ENCODE data around the gene TMEM271.

TMEM271 gene

DNA sequence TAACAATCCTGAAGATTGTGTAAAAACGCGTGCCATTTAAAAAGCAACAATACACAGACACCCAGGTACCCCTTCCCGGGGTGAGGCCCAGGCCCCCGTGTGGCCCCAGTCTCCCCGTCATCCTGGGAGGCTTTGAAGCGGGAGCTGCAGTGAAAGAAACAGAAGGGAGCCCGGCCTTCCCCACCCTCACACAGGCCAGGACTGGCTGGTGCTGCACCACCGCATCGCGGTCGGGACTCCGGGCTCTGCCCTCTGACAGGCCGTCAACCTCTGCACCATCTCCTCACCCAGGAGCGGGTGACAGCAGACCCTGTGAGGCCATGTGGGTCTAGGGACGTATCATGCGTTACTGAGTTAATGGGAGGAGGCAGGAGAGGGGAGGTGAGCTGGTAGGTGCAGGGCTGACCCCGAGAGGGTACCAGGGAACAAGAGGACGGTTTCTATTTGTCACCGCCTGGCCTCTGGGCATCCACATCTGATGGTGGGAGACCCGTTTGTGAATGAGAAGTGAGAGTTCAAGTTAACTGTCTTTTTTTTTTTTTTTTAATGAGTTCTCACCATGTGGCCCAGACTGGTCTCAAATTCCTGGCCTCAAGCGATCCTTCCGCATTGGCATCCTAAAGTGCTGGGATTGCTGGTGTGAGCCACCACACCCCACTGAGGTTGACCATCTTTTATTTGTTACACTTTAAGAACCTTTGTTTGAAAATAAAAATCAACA is 49.7 kb downstream of the TMEM271 start:
- H3K36me3 ChIP-seq (ENCODE audit: insufficient read depth, low read length), result peaks cover 40% of the 10 kb centered on the region
- no peak overlapping the region for H2AFZ ChIP-seq (ENCODE audit: low read length)
- H4K20me1 ChIP-seq (ENCODE audit: insufficient read depth, low read length), result no peaks in the 10 kb centered on the region
- H3K4me1 ChIP-seq (ENCODE audit: insufficient read depth, low read length, severe bottlenecking), result no peaks in the 10 kb centered on the region
- H3K4me3 ChIP-seq (ENCODE audit: low read depth, low read length, poor library complexity, severe bottlenecking), result no peak overlapping the region
- H3K79me2 ChIP-seq (ENCODE audit: insufficient read depth, low read length), result no peaks in the 10 kb centered on the region
- no peak overlapping the region for H3K9ac ChIP-seq (ENCODE audit: low read length)
- no peaks in the 10 kb centered on the region for H3K9me3 ChIP-seq (ENCODE audit: low read length)
- H3K27me3 ChIP-seq (ENCODE audit: insufficient read depth, low read length), result no peaks in the 10 kb centered on the region
- TF ChIP-seq, protein P1, sequence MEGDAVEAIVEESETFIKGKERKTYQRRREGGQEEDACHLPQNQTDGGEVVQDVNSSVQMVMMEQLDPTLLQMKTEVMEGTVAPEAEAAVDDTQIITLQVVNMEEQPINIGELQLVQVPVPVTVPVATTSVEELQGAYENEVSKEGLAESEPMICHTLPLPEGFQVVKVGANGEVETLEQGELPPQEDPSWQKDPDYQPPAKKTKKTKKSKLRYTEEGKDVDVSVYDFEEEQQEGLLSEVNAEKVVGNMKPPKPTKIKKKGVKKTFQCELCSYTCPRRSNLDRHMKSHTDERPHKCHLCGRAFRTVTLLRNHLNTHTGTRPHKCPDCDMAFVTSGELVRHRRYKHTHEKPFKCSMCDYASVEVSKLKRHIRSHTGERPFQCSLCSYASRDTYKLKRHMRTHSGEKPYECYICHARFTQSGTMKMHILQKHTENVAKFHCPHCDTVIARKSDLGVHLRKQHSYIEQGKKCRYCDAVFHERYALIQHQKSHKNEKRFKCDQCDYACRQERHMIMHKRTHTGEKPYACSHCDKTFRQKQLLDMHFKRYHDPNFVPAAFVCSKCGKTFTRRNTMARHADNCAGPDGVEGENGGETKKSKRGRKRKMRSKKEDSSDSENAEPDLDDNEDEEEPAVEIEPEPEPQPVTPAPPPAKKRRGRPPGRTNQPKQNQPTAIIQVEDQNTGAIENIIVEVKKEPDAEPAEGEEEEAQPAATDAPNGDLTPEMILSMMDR (IDR thresholded peaks at IDR 0.05; ENCODE audit: low read length), result no peak
- TF ChIP-seq EZH2 (IDR thresholded peaks at IDR 0.05; ENCODE audit: borderline replicate concordance, low read length), result no peak
- H3K9me2 ChIP-seq (ENCODE audit: low read depth, low read length), result no peaks in the 10 kb centered on the region
- no peak overlapping the region for H3K27ac ChIP-seq (ENCODE audit: low read depth, low read length, poor library complexity, severe bottlenecking)
- no peak overlapping the region for H3K4me2 ChIP-seq (ENCODE audit: low read length)
- no peaks in the 10 kb centered on the region for H3F3A ChIP-seq (ENCODE audit: insufficient read depth, low read length)

DNA sequence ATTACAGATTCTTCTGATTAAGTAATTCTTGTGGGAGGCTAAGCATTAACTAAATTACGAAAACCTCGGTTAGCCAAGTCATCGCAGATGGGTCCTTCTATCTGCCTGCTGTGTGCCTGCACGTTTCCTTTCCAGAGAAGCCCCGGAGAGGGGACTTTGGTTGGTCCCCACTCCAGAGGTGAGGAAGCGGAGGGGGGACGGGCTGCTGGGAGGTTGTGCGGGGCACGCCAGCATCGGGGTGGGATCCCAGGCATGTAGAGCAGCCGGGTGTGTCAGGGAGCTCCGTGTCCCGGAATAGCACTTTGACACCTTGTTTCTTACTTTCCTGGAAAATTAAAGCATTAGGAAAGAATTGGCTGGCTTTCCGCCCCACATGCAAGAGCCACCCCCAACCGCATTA is 50.4 kb downstream of the TMEM271 start:
- Histone ChIP-seq H3K36me3 (ENCODE audit: insufficient read depth, low read length) (peaks cover 36% of the 10 kb centered on the region), H3K27me3 (ENCODE audit: insufficient read depth, low read length) (no peaks in the 10 kb centered on the region), H3K9me2 (ENCODE audit: low read depth, low read length) (no peaks in the 10 kb centered on the region), H4K20me1 (ENCODE audit: insufficient read depth, low read length) (no peaks in the 10 kb centered on the region), H3K27ac (ENCODE audit: low read depth, low read length, poor library complexity, severe bottlenecking) (no peak overlapping the region), H3K9me3 (ENCODE audit: low read length) (no peaks in the 10 kb centered on the region), H3F3A (ENCODE audit: insufficient read depth, low read length) (no peaks in the 10 kb centered on the region), H2AFZ (ENCODE audit: low read length) (no peak overlapping the region), H3K4me2 (ENCODE audit: low read length) (no peak overlapping the region), H3K4me3 (ENCODE audit: low read depth, low read length, poor library complexity, severe bottlenecking) (no peak overlapping the region), H3K4me1 (ENCODE audit: insufficient read depth, low read length, severe bottlenecking) (no peaks in the 10 kb centered on the region), H3K9ac (ENCODE audit: low read length) (no peak overlapping the region), H3K79me2 (ENCODE audit: insufficient read depth, low read length) (no peaks in the 10 kb centered on the region)
- TF ChIP-seq EZH2 (IDR thresholded peaks at IDR 0.05; ENCODE audit: borderline replicate concordance, low read length), result no peak
- TF ChIP-seq, protein P1 (IDR thresholded peaks at IDR 0.05; ENCODE audit: low read length), result no peak

DNA sequence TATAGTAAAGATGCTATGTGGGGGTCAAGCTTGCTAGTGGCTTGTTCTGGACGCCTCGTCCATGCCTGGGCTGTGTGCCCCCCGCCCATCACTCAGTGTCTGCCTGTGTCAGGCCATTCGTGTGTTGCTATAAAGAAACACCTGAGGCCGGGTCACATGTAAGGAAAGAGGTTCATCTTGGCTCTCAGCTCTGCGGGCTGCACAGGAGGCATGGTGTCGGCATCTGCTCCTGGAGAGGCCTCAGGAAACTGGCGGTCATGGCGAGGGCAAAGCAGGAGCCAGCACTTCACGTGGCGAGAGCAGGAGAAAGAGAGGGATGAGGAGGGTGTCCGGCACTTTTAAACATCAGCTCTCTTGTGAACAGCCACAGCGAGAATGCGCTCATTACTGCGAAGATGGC is 51.9 kb downstream of the TMEM271 start:
- no peaks in the 10 kb centered on the region for H3K27me3 ChIP-seq (ENCODE audit: insufficient read depth, low read length)
- no peak overlapping the region for H3K9ac ChIP-seq (ENCODE audit: low read length)
- no peaks in the 10 kb centered on the region for H4K20me1 ChIP-seq (ENCODE audit: insufficient read depth, low read length)
- H3K27ac ChIP-seq (ENCODE audit: low read depth, low read length, poor library complexity, severe bottlenecking), result no peak overlapping the region
- no peaks in the 10 kb centered on the region for H3K9me2 ChIP-seq (ENCODE audit: low read depth, low read length)
- H3F3A ChIP-seq (ENCODE audit: insufficient read depth, low read length), result no peaks in the 10 kb centered on the region
- TF ChIP-seq, protein P1 (IDR thresholded peaks at IDR 0.05; ENCODE audit: low read length), result no peak
- TF ChIP-seq EZH2 (IDR thresholded peaks at IDR 0.05; ENCODE audit: borderline replicate concordance, low read length), result no peak
- H3K9me3 ChIP-seq (ENCODE audit: low read length), result no peaks in the 10 kb centered on the region
- no peak overlapping the region for H3K4me2 ChIP-seq (ENCODE audit: low read length)
- no peak overlapping the region for H3K4me3 ChIP-seq (ENCODE audit: low read depth, low read length, poor library complexity, severe bottlenecking)
- peaks cover 36% of the 10 kb centered on the region for H3K36me3 ChIP-seq (ENCODE audit: insufficient read depth, low read length)
- no peaks in the 10 kb centered on the region for H3K79me2 ChIP-seq (ENCODE audit: insufficient read depth, low read length)
- H3K4me1 ChIP-seq (ENCODE audit: insufficient read depth, low read length, severe bottlenecking), result no peaks in the 10 kb centered on the region
- no peak overlapping the region for H2AFZ ChIP-seq (ENCODE audit: low read length)
